HPDE6-E6E7 (cell line): ENCODE data around the gene DISP2.

Experiments
- DNase-seq: peaks from one replicate; pipeline ENCODE4 v3.0.0; 2011; ENCODE audit warnings: missing footprints; ENCODE audit errors: extremely low spot score

Gene DISP2, protein sequence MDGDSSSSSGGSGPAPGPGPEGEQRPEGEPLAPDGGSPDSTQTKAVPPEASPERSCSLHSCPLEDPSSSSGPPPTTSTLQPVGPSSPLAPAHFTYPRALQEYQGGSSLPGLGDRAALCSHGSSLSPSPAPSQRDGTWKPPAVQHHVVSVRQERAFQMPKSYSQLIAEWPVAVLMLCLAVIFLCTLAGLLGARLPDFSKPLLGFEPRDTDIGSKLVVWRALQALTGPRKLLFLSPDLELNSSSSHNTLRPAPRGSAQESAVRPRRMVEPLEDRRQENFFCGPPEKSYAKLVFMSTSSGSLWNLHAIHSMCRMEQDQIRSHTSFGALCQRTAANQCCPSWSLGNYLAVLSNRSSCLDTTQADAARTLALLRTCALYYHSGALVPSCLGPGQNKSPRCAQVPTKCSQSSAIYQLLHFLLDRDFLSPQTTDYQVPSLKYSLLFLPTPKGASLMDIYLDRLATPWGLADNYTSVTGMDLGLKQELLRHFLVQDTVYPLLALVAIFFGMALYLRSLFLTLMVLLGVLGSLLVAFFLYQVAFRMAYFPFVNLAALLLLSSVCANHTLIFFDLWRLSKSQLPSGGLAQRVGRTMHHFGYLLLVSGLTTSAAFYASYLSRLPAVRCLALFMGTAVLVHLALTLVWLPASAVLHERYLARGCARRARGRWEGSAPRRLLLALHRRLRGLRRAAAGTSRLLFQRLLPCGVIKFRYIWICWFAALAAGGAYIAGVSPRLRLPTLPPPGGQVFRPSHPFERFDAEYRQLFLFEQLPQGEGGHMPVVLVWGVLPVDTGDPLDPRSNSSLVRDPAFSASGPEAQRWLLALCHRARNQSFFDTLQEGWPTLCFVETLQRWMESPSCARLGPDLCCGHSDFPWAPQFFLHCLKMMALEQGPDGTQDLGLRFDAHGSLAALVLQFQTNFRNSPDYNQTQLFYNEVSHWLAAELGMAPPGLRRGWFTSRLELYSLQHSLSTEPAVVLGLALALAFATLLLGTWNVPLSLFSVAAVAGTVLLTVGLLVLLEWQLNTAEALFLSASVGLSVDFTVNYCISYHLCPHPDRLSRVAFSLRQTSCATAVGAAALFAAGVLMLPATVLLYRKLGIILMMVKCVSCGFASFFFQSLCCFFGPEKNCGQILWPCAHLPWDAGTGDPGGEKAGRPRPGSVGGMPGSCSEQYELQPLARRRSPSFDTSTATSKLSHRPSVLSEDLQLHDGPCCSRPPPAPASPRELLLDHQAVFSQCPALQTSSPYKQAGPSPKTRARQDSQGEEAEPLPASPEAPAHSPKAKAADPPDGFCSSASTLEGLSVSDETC (N-terminal part only)

DNA sequence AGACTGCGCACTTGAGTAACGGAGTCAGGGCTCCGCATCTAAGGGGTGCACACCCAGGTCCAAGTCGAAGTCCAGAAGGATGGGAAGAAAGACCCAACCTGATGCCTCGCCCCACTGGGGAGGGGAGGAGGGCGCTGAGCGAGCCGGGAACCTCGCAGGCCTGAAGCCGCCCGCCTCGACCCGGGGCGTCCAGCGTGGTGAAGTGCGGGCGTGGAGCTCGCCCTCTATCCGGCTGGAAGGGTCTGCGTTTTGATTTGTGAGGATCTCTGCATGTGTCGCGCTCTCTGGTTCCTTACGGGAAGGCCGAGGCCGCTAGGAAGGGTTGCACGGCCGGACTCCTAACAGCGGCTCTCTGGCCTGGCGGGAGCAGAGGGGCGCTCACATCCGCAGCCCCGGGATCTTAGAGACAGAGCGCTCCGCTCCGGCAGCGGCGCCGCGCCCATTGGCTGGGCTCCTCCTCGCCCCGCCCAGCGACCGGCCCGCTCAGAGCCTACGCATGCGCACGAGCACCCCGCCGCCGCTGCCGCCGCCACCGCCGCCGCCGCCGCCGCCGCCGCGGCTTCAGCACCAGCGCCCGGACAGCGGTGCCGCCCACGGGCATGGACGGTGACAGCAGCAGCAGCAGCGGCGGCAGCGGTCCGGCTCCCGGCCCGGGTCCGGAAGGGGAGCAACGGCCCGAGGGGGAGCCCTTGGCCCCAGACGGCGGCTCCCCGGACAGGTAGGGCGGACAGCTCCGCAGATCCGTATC is at the start of gene DISP2:
DISP2 (plus strand) TSS at position 497 of the 748 bp plus-strand sequence; CDS start at position 600, 103 bp downstream.
- DNase-seq, result peak; percentile 94

DNA sequence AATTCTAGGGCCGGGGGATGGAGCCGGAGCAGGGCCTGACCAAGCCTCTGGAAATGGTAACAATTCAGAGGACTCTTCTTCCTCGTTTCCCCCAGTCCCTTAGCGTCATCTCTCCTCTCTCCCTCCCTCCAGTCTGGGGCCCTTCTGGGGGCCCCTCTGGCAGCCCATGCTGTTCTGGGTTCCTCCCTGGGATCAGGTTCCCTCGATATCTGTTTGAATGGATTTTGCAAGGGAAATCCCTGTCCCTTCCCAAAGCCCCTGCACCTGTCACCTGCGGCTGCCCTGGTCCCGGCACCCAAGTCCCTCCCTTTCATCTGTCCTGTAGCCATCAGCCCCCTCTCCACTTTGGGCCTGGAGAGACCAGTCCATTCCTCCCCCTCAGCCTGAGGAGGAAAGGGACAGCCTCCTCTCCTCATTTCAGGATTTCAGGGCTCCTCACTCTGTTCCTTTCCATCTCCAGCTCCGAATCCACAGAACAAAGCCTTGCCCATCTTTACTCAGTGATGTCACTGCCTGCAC is 48.6 kb upstream of the DISP2 start:
- no peak for DNase-seq

DNA sequence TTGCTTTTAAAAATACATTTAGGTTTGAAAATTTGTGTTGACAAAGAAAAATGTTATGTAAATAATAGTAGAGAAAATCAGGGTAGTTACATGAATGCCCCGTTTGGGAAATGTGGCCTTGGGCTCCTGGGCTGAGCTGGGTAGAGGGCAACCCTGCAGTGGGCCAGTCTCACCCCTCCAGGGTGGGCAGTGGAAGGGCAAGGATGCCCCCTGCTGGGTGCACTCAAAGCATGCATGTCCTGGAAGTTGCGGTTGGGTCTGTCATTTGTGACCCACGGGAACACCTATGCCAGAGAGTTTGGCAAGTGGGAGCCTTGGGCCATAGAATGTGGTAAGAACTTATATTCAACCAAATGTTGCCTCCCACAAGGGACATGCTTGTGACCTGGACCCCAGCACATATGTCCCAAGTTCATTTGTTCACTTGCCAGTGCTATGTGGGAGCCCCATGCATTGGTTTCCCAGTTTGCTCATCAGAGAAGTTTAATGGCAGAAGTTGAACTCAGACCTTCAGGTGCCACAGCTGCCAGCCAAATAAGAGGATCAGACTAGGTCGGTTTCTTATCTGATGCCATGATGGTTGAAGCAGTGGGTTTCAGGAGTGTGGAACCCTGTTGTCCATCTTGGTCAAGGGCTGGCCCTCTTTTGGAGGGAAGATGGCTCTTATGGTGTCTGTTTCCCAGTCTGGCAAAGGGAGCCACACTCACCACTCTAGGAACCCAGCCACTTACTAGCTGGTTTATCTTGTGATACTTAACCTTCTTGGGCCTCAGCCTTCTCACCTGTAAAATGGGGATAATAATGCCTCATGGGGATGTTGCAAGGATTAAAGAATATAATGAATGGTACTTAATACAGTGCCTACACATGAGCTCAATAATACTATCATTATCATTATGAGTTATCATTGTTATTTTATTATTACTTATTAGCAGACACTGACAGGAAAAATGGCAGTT is 47.7 kb upstream of the DISP2 start:
- no peak for DNase-seq

DNA sequence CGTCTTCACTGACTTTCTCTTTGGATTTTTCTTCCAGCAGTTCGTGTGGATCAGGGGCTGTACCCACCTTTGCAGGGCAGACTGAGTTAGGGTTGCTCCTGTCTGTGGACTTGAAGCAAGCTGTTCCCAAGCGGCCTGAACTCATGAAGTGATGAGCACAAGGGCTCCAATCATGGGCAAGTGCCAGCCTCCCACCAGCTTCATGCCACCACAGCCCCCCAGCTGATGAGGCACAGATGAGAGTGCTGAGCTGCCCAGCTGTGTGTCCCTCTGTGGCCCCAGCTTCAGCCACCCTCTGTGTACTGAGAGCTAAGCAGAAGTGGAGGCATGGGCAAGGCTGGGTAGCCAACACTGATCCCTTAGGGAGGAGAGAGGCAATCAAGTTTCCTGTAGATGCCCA is 47.0 kb upstream of the DISP2 start:
- no peak for DNase-seq

DNA sequence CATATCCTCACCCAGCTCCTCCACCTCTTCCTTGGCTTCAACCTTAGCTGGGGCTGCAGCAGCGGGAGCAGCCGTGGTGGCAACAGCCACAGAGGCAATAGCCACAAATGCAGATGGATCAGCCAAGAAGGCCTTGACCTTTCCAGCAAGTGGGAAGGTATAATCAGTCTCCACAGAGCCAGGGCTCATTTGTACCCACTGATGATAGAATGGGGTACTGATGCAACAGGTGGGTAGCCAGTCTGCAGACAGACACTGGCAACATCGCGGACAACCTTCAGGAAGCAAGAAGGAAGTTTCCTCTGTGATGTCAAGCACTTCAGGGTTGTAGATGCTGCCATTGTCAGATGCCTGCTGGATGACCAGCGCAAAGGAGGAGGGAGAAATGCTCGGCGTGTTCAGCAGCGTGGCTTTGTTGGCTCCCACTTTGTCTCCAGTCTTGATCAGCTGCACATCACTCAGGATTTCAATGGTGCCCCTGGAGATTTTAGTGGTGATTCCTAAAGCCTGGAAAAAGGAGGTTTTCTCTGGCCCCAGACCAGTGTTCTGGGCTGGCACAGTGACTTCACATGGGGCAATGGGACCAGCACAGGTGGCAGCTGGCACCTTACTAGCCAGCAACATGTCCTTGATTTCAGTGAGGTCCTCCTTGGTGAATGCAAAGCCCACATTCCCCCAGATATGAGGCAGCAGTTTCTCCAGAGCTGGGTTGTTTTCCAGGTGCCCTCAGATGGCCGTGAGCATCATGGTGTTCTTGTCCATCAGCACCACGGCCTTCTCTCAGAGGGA is 45.5 kb upstream of the DISP2 start:
- DNase-seq, result no peak

DNA sequence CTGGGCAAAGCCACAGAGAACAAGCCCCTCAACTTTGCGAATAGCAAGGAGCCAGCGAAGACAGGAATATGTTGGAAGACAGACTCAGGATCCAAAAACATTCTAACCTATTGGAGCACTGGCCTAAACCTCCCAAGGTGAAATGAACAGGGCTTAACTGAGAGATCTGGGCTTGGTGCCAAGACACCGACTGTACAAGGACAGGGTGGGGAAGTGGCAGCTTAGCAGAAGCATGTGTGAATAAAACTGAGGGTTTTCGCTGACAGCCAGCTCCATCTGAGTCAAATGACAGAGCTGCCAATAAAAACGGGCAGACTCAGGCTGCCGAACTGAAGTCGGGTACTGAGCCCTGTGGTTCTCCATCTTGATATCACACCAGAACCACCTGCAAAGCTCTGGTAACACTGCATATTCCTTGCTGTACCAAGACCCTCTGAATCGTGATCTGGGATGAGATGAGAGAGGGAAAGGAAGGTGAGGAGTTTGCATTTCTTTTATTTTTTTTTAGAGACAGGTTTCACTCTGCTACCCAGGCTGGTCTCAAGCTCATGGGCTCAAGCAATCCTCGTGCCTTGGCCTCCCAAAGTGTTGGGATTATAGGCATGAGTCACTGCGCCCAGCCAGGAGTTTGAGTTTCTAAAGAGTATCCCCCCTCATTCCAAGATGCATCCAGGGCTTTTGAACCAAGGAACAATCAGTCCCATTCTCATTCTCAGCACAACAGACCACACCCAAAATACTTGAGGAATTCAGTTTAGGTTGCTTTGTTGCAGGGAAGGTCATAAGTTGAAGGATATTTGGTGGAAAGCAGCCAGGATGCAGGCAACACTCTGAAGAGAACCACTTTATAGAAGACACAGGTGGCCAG is 44.3 kb upstream of the DISP2 start:
- DNase-seq, result no peak

DNA sequence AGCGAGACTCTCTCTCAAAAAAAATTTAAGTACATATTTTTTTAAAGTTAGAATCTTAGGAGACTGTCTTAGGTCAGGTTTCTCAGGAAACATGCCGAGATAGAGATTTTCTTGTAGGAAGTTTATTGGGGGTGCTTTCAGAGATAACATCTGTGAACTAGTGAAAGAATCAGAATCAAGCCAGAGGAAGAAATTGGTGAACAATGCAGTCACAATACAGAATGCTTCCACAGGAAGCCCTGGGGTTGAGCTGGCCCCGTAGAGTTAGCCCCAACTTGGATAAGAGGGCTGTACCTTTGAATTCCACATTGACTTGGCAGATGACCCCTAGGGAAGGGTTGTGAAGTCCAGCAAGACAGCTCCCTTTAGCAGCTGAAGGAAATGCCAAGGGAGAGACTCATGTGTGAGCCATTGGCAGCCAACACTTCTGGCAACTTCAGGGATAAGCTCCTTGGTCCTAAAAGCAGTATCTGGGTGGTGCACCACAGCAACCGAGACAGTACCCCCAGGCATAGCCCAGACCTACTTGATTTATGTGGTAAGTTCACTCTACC is 43.2 kb upstream of the DISP2 start:
- DNase-seq, result no peak

DNA sequence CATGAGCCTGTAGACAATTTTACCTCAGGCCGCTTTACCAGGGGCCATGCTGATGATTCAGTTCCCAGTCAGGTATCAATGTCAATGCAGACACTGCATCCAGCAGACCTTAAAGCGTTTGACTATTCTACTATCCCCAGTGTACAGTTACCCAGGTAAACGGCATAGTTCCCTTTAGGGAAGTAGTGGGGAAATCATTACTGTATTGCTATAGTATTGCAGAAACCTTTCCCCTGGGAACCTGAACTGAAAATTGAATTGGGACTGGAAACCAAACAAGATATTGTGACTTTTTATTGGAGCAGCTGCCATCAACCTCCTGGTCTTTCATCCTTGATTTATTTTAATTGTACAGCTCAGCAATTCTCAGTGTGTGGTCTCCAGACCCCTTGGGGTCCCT is 41.1 kb upstream of the DISP2 start:
- no peak for DNase-seq

DNA sequence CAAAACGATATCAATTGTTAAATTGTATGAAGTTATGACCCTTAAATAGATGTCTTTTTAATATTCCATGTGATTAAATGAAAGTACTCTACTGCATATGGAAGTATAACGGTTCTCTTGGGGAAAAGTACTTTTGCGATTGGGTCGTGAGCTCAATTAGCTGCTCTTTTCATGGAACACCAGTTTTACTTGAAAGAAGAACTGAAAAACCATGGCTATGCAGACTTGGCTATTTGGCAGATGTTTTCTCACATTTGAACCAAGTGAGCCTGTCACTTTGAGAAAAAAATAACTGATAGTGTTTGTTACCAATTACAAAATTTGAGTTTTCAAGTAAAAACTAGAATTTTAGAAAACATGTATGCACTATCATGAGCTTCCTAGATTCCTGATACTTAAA is 40.4 kb upstream of the DISP2 start:
- no peak for DNase-seq

DNA sequence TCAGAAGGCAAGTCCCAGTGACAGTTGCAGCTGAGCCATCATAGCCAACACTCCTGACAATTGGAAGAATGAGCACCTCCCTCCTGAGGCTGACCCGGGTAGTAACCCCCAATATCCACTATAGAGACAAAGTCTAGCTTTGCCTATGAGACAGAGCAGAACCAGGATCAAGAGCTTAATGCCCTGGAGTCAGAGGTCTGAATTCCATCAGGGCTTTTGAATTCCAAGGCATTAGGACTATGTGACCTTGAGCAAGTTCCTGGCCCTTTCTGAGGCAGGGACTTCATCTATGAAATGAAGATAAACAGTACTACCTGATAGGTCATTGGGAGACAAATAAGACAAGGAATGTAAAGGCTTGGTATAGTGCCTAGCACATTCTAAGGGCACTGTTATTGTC is 37.6 kb upstream of the DISP2 start:
- DNase-seq, result no peak

DNA sequence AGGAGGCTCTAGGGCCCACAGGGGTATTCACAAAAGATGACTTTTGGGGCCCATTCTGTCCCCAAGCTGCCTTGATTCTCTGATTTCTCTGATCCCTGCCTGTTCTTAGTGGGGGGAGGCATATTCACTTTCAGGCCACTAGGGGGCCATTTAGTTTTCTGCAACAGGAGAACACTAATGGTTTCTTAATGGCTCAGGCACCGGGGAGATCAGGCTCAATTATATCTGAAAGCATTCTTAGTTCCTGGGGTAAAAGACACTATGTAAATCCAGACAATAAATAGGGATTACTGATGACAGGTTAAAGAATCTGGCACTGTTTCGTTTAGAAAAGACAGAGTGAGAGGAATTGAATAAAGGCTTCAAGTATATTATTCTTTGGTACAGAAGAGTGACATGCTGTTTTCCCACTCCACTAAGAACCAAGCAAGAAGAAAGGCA is 37.1 kb upstream of the DISP2 start:
- DNase-seq, result no peak

DNA sequence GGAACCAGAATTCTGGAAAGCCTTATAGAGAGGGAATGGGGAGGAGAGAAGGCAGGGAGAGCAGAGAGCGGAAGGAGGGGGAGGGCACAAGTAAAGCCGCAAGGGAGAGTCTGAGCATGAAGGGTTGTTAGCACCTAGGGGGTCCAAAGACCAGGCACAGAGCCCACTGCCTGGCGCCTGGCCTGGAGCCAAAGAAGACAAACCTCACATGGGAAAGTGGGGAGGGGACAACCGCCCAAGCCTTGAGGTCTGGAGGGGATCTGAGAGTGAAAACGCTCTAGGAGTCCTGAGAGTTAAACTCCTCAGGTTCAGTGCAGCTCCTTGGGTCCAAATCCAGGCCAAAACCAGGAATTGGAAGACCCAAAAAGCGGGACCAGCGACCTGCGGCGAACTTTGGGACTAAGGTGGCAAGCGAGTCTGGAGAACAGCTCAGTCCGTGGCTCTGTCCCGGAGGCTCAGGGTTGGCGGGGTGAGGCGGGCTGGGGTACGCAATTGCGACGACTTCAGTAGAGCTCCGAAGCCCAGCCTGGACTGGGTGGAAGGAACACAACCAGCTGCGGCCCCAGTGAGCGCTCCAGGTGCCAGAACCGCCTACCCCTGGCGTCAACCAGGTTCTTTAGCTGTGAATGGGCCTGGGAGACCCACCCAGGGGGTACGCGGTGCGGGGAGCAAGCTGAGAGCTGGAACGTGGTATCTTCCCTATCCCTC is 35.3 kb upstream of the DISP2 start:
- DNase-seq, result no peak

DNA sequence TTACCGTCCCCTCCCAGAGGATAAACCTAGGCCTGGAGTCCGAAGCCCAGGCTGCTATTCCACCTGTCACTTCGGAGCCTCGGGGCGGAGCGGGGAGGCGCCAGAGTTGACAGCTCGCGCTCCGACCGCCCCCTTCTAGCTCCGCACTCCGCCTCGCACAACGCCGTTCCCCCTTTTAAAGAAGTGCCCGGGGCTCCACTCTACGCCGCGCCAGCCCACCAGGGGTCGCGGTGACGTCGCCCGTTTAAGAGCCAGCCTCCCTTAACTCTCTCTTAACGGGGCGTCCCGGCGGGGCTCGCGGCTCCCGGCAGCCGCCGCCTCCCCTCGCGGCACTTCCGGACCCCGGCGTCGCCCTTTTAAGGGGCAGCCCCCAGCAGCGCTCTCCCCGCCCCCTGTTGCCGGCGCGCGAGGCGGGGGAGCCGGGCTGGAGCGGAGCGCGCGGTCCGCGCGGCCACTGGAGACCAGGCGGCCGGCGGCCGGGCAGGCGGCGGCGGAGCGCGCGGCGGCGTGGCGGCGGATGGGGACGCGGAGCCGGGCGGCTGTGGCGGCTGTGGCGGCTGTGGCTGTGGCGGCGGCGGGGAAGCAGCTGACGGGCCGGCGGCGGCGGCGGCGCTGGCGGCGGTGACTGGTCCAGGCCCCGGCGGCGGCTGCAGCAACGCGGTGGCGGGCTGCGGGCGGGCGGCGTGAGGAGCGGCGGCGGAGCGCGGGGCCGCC is 34.6 kb upstream of the DISP2 start, which contains the start of gene INAFM2:
INAFM2 (plus strand) TSS at position 454 of the 714 bp plus-strand sequence. CDS start 364 bp downstream, outside the sequence.
- peak; percentile 79 for DNase-seq

DNA sequence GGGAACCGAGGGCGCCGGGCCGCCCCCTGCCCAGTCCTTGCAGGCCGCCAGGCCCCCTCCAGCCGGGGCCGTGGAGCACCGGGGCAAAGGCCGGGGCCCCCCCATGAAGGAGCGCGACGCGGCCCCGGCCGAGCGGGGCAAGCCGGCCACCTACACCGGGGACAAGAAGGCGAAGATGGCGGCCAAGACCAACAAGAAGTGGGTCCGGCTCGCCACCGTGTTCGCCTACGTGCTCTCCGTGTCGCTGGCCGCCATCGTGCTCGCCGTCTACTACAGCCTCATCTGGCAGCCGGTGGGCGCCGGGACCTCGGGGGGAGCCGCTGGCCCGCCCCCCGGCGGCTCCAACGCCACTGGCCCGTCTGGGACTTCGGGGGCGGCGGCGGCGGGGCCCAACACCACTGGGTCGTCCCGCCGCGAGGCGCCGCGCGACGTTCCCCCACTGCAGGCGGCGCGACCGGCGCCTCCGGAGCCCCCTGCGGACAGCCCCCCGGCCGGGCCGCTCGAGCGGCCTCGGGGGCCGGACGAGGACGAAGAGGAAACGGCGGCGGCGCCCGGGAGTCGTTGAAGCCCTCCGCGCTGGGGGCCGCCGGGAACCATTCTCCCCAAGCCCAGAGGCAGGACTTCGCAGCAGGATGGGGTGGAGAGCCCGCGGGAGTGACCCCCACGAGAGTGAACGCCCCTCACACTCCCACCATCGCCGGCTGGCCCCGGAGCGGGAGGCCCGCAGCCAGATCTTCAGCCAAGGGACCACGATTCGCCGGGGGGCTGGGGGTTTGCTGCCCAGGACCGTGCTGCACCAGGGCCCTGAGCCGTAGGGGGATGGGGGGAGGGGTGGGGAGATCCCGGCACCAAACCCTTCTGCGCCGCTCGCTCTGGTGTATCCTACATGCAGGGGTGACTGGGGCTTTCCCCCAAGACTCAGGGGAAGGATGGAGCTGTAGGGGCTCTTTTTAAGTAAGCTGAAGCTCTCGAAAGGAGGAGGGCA is 33.8 kb upstream of the DISP2 start:
- no peak for DNase-seq

DNA sequence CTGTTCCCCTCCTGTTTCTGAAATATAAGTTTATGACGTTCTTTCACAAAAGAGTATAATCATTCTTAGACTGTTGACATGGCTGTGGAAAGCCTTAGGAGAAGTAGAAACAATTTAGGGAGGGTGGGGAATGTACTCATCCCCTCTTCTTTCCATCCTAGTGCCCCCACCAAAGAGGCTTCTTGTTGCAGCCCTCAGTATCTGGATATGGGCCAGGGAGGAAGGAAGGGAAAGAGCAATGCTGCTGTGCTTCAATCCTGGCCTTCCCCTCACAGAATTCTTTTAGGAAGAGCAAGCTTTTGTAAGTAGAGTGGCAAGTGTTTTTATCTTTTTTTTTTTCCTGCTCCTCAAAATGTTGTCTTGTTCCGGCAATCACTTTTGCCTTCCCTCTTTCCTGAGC is 32.8 kb upstream of the DISP2 start:
- no peak for DNase-seq
